ENCODE measurements around the gene NCR2.
"Not testable (repeated sequence)": the region's sequence is repeated elsewhere in the genome, so short reads cannot be mapped to it uniquely, and the experiment has no call there.

The NCR2 gene

GRCh38 chr6:41335296-41335695 lies at the start of gene NCR2:
NCR2 (plus strand) TSS chr6:41335608; CDS start chr6:41335877, 269 bp downstream.
- FAIRE-seq (no peak), DNase-seq (ENCODE audit: extremely low spot score, insufficient read length, low read depth) (no peak)

GRCh38 chr6:41286544-41287346 lies 48.7 kb upstream of the NCR2 start, which contains the start of gene TREM1:
TREM1 (minus strand) TSS chr6:41286682; CDS start chr6:41286655, 27 bp downstream.
- FAIRE-seq = no peak

GRCh38 chr6:41288030-41288753 lies 47.2 kb upstream of the NCR2 start:
- no peak for DNase-seq (ENCODE audit: extremely low spot score, insufficient read length, low read depth)
- FAIRE-seq = peak; percentile 57

More at GRCh38 chr6:41286544-41287346, 48.7 kb upstream of the NCR2 start, which contains the start of gene TREM1:
- DNase-seq (ENCODE audit: extremely low spot score, insufficient read length, low read depth) = no peak

GRCh38 chr6:41288754-41289129 lies 46.7 kb upstream of the NCR2 start:
- FAIRE-seq (no peak), DNase-seq (ENCODE audit: extremely low spot score, insufficient read length, low read depth) (no peak)

- no peak for DNase-seq (ENCODE audit: extremely low spot score, insufficient read length, low read depth)
These were observed 45.6 kb upstream of the NCR2 start for GRCh38 chr6:41289815-41290214.

GRCh38 chr6:41291717-41292116 lies 43.7 kb upstream of the NCR2 start:
- FAIRE-seq = no peak

More at GRCh38 chr6:41289815-41290214, 45.6 kb upstream of the NCR2 start:
- FAIRE-seq = no peak

GRCh38 chr6:41294214-41294872 lies 41.1 kb upstream of the NCR2 start:
- FAIRE-seq (no peak), DNase-seq (ENCODE audit: extremely low spot score, insufficient read length, low read depth) (no peak)

More at GRCh38 chr6:41291717-41292116, 43.7 kb upstream of the NCR2 start:
- DNase-seq (ENCODE audit: extremely low spot score, insufficient read length, low read depth) = no peak

- FAIRE-seq; DNase-seq (ENCODE audit: extremely low spot score, insufficient read length, low read depth): not testable (repeated sequence)
These were observed 38.2 kb upstream of the NCR2 start for GRCh38 chr6:41297248-41297647.

GRCh38 chr6:41298785-41299502 lies 36.5 kb upstream of the NCR2 start:
- DNase-seq (ENCODE audit: extremely low spot score, insufficient read length, low read depth) = no peak
- peak; percentile 18 for FAIRE-seq

- peak; percentile 69 for FAIRE-seq
- DNase-seq (ENCODE audit: extremely low spot score, insufficient read length, low read depth) = no peak
These were observed 32.8 kb upstream of the NCR2 start for GRCh38 chr6:41302638-41303037.

GRCh38 chr6:41306187-41306854 lies 29.1 kb upstream of the NCR2 start:
- peak; percentile 8 for DNase-seq (ENCODE audit: extremely low spot score, insufficient read length, low read depth)
- FAIRE-seq = peak; percentile 85

GRCh38 chr6:41315203-41315602 lies 20.2 kb upstream of the NCR2 start:
- DNase-seq (ENCODE audit: extremely low spot score, insufficient read length, low read depth) (no peak), FAIRE-seq (no peak)

GRCh38 chr6:41315943-41316620 lies 19.3 kb upstream of the NCR2 start:
- FAIRE-seq (no peak), DNase-seq (ENCODE audit: extremely low spot score, insufficient read length, low read depth) (no peak)

GRCh38 chr6:41318261-41318653 lies 17.2 kb upstream of the NCR2 start:
- FAIRE-seq = no peak
- DNase-seq (ENCODE audit: extremely low spot score, insufficient read length, low read depth) = no peak

- DNase-seq (ENCODE audit: extremely low spot score, insufficient read length, low read depth) (peak; percentile 73), FAIRE-seq (peak; percentile 92)
These were observed 16.5 kb upstream of the NCR2 start for GRCh38 chr6:41318654-41319565.

GRCh38 chr6:41321183-41321582 lies 14.2 kb upstream of the NCR2 start:
- no peak for DNase-seq (ENCODE audit: extremely low spot score, insufficient read length, low read depth)
- FAIRE-seq = no peak

- DNase-seq (ENCODE audit: extremely low spot score, insufficient read length, low read depth) (no peak), FAIRE-seq (no peak)
These were observed 9.9 kb upstream of the NCR2 start for GRCh38 chr6:41325446-41326066.

Measured in GM18507 (cell line).